HG03575 (cell line): ENCODE measurements around the gene TOE1.
"Not testable (repeated sequence)": the region's sequence is repeated elsewhere in the genome, so short reads cannot be mapped to it uniquely, and the experiment has no call there.

Source experiments
- ATAC-seq: cut with Tn5 transposase; IDR thresholded peaks from one replicate; pipeline ENCODE4 v1.9.1; 2021; ENCODE audit not compliant: unreplicated experiment, insufficient number of reproducible peaks, low FRiP score; ENCODE audit errors: extremely low read depth

Gene TOE1

GRCh38 chr1:45339789-45340558, at the start of gene TOE1, which contains the start of gene MUTYH:
TOE1 (plus strand) TSS chr1:45340170; CDS start chr1:45340253, 83 bp downstream.
MUTYH (minus strand) TSS chr1:45340440; CDS start chr1:45334505, 5,935 bp downstream.
- no peak for ATAC-seq

DNA sequence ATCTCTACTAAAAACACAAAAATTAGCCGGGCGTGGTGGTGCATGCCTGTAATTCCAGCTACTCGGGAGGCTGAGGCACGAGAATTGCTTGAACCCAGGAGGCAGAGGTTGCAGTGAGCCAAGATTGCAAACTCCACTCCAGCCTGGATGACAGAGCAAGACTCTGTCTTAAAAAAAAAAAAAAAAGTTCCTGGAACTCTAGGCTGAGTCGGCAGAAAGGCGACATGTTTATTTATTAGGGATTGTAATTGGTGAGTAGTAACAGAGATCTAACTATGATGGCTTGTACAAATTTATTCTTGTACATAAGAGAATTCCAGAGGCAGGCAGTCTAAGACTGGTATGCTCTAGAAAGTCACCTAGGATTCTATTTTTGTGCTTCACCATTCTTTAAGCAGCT, 49.0 kb upstream of the TOE1 start:
- ATAC-seq, result not testable (repeated sequence)

GRCh38 chr1:45291716-45292115, 48.3 kb upstream of the TOE1 start:
- no peak for ATAC-seq

DNA sequence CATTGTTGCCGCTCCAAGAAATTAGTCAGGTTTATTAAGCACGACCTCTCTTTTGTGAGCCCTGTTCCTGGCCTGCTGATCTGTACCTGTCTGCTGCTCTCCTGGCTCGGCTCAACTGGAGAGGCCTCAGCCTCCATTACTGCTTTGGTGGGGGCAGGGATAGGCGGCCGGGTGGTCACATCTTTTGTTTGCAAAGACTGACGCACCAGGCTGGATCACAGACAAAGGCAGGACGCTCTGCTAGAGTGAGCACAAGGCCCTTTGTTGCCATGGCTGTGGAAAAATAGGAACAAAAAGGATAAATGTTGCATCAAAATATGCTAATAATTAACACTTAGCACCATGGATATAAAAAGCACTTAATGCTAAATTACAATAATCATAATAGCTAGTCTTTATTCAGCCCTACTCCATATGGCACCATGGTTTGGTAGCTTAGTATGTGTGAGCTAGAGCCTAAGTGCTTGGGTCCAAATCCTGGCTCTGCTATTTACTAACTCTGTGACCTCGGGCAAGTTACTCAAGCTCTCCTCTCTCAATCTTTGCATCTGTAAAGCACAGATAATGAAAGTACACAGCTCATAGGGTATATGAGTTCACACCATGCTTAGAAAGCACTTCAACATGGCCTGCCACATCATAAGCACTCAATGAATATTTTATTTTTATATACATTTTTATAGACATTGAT, 42.2 kb upstream of the TOE1 start:
- no peak for ATAC-seq

GRCh38 chr1:45299296-45299695, 40.7 kb upstream of the TOE1 start:
- ATAC-seq, result no peak

GRCh38 chr1:45299981-45300668, 39.8 kb upstream of the TOE1 start:
- ATAC-seq, result no peak

DNA sequence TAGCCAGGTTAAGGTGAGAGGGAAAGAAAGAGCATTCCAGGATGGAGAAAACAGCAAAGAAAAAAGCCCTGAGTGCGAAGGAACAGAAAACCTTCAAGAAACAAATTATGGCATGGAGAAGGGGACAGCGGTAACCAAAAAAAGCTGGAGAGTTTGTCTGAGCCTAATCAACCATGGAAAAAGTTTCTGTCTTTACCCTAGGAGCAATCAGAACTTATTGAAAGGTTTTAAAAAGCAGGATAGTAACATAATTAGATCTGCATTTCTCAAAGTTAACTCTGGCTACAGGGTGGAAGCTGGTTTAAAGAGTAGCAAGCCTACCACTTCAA, 39.3 kb upstream of the TOE1 start:
- no peak for ATAC-seq

GRCh38 chr1:45302505-45303150, 37.3 kb upstream of the TOE1 start:
- ATAC-seq, result no peak

DNA sequence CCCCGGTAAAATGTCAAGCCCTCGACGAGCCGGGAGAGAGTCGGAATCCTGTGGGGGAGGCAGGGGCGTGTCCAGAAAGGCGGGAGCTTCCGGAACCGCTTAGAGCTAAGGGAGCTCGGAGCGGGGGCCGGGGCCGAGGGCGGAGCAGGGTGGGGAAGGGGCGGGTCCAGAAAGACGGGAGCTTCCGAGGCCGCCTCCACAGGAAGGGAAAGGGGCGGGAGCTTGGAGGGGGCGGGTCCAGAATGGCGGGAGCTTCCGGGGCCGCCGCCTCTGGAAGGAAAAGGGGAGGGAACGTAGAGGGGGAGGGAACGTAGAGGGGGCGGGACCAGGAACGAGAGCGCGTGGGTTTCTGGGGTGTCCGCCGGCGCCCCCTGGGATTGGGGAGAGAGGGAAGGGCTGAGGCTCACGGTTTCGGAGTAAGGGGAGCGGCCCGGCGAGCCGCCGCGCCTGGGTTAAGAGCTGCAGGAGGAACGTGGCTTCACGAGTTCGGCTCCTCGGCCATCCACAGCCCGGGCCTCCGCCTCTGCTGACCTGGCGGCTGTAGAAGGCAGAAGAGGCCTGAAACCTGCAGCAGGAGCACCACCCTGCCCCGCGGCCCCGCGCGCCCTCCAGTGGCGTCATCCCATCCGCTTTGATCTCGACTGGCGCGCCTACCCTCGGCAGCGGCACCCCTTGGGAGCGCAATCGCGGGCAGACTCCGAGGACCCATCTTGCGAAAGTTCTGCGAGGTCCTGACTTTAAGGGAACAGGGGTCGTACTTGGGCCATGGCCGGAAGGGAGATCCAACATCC, 36.3 kb upstream of the TOE1 start:
- ATAC-seq, result no peak

DNA sequence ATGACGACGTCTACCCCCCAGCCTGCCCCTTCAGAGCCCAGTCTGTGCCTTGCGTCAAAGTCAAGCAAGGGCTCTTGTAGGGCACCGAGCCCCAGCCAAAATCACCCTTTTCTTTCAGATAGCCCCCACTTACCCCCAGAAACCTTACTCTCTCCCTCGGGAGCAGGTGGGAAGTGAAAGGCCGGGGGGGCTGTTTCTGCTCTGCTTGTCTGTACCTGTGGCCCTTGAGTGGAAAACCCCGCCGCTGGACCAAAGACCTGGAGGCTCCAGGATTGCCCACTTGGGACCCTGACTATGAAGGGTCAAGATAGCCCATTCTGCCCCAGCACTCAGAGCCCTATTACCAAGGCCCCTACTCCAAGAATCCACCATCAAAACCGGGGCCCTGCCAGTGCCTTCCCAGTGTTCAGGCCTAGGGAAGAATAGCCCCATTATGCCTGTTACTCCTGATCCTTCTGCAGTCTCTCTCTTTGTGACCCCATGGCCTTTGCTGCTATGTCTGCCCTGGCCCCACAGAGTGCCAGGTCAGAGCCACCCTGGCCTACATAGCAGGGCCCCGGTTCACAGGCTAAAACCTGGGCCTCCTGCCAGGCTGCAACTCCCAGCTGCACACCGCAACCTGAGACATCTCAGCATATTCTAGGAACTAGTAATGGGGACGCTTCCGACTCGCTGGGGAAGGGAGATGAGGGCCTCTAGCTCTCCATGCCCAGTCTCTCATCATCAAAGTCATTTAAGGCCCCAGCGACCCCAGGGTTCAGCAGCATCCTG, 35.5 kb upstream of the TOE1 start:
- no peak for ATAC-seq

GRCh38 chr1:45305231-45305630, 34.7 kb upstream of the TOE1 start:
- ATAC-seq, result no peak

GRCh38 chr1:45306319-45306718, 33.7 kb upstream of the TOE1 start:
- ATAC-seq, result no peak

DNA sequence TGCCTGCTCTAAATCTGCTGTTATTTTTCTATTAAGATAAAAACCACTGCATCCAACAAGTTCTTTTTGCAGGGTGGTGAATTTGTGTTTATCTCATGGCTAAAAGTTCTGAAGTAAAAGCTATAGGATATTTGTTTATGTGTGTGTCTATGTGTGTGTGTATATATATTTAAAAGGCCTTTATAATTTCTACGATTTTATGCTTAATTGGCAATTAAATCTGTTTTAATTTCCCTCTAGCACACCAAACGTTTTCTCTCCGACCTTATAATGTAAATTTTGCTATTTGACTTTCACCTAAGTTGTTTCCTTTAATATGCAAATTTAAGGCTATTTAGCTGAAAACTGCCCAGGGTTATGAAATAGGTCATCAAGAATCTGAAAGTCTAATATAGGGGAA, 33.1 kb upstream of the TOE1 start:
- no peak for ATAC-seq

- ATAC-seq, result no peak
These were observed 25.7 kb upstream of the TOE1 start for GRCh38 chr1:45314266-45314665.

GRCh38 chr1:45317166-45317565, 22.8 kb upstream of the TOE1 start:
- ATAC-seq, result no peak

DNA sequence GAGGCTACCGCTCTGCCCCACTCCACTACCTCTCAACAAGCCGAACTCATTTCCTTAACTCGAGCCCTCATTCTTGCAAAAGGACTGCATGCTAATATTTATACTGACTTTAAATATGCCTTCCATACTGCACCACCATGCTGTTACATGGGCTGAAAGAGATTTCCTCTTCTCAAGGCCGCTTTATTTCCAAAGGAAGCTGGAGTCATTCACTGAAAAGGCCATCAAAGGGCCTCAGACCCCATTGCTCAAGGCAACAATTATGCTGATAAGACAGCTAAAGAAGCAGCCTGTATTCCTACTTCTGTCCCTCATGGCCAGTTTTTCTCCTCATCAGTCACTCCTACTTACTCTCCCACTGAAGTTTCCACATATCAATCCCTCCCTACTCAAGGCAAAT, 20.2 kb upstream of the TOE1 start:
- ATAC-seq, result no peak

DNA sequence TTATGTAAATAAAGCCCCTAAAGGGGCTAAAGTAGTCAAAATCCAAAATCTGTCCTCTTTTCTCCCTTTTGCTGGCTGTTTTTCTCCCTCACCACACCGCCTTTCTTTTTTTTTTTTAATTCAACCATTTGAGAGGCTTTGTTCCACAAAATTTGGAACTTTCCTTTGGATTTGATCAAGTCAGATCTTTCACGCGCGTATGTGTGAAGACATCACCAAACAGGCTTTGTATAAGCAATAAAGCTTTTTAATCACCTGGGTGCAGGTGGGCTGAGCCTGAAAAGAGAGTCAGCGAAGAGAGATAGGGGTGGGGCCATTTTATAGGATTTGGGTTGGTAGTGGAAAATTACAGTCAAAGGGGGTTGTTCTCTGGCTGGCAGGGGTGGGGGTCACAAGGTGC, 18.5 kb upstream of the TOE1 start:
- no peak for ATAC-seq

DNA sequence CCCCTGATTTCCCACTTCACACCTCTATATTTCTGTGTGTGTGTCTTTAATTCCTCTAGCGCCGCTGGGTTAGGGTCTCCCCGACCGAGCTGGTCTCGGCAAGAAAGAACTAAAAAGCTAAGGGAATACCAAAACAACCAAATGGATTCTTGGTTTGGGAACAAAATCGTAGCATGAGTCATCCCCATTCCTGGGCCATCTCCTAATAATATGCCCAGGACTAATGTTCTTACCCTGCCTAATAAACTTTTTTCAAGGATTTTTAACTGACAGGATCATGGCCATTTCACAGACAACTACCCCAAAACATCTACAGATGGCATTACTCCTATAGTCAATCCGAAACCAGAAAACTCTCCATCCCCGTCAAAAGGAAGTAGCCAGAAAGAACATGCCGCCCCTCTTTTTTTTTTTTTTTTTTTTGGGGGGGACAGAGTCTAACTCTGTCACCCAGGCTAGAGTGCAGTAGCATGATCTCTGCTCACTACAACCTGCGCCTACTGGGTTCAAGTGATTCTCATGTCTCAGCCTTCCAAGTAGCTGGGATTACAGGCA, 17.4 kb upstream of the TOE1 start:
- ATAC-seq, result no peak
